Measurements from ENCODE around the gene MMEL1.
A peak's percentile ranks its signal among the peaks of the same experiment; 100 is the strongest.

Gene MMEL1

DNA sequence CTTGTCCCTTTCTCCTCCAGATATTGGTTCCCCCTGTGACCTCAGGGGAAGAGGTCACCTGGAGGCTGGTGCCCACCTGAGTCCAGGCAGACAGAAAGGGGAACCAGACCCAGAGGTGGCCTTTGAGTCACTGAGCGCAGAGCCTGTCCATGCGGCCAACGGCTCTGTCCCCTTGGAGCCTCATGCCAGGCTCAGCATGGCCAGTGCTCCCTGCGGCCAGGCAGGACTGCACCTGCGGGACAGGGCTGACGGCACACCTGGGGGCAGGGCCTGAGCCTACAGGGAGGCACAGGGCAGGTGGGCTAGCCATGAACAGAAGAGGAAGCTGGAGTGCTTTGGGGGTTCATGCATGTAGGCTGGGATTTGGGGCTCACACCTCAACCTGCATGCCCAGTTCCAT lies 74.0 kb downstream of the MMEL1 start:
- TF ChIP-seq, protein P1, sequence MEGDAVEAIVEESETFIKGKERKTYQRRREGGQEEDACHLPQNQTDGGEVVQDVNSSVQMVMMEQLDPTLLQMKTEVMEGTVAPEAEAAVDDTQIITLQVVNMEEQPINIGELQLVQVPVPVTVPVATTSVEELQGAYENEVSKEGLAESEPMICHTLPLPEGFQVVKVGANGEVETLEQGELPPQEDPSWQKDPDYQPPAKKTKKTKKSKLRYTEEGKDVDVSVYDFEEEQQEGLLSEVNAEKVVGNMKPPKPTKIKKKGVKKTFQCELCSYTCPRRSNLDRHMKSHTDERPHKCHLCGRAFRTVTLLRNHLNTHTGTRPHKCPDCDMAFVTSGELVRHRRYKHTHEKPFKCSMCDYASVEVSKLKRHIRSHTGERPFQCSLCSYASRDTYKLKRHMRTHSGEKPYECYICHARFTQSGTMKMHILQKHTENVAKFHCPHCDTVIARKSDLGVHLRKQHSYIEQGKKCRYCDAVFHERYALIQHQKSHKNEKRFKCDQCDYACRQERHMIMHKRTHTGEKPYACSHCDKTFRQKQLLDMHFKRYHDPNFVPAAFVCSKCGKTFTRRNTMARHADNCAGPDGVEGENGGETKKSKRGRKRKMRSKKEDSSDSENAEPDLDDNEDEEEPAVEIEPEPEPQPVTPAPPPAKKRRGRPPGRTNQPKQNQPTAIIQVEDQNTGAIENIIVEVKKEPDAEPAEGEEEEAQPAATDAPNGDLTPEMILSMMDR (conservative IDR thresholded peaks at IDR 0.05; ENCODE audit: low read depth, low read length) = no peak
- Histone ChIP-seq H3K4me3 (IDR thresholded peaks at IDR 0.05; ENCODE audit: insufficient read depth, low read depth, low read length) (no peak overlapping the region), H4K20me1 (ENCODE audit: insufficient read depth) (no peaks in the 10 kb centered on the region), H3K27ac (no peak overlapping the region), H3K36me3 (ENCODE audit: insufficient read depth) (no peaks in the 10 kb centered on the region), H3K9ac (no peak overlapping the region), H3K79me2 (ENCODE audit: insufficient read depth, low read depth) (no peaks in the 10 kb centered on the region), H3K27me3 (ENCODE audit: insufficient read depth, low read depth) (no peaks in the 10 kb centered on the region), H3K4me1 (ENCODE audit: low read depth, poor library complexity, severe bottlenecking) (peaks cover 10% of the 10 kb centered on the region), H2AFZ (ENCODE audit: low read depth) (no peak overlapping the region), H3K4me2 (no peak overlapping the region)

DNA sequence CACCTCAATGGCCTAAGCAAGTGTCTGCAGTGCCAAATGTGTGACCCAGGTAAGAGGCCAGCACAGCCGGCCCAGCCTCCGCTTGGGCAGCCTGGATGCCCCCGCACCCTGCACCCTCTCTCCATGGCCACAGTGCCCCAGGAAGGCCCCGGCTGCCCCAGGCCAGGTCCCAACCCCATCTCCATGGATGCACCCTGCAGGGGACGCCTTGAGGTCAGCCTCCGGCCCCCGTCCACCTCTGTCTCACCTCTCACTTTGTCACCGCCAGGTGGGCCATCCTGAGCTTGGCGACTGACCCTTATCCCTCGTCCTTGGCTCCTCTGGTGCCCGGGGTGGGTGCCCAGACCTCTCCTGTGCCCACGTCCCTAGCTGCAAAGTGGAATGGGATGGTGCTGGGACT lies 74.4 kb downstream of the MMEL1 start:
- Histone ChIP-seq H3K36me3 (ENCODE audit: insufficient read depth) (no peaks in the 10 kb centered on the region), H3K9ac (no peak overlapping the region), H2AFZ (ENCODE audit: low read depth) (no peak overlapping the region), H3K79me2 (ENCODE audit: insufficient read depth, low read depth) (no peaks in the 10 kb centered on the region), H3K27me3 (ENCODE audit: insufficient read depth, low read depth) (no peaks in the 10 kb centered on the region), H3K27ac (no peak overlapping the region), H3K4me2 (no peak overlapping the region), H3K4me3 (IDR thresholded peaks at IDR 0.05; ENCODE audit: insufficient read depth, low read depth, low read length) (no peak overlapping the region), H3K4me1 (ENCODE audit: low read depth, poor library complexity, severe bottlenecking) (peaks cover 10% of the 10 kb centered on the region), H4K20me1 (ENCODE audit: insufficient read depth) (no peaks in the 10 kb centered on the region)
- TF ChIP-seq, protein P1 (conservative IDR thresholded peaks at IDR 0.05; ENCODE audit: low read depth, low read length) = no peak

DNA sequence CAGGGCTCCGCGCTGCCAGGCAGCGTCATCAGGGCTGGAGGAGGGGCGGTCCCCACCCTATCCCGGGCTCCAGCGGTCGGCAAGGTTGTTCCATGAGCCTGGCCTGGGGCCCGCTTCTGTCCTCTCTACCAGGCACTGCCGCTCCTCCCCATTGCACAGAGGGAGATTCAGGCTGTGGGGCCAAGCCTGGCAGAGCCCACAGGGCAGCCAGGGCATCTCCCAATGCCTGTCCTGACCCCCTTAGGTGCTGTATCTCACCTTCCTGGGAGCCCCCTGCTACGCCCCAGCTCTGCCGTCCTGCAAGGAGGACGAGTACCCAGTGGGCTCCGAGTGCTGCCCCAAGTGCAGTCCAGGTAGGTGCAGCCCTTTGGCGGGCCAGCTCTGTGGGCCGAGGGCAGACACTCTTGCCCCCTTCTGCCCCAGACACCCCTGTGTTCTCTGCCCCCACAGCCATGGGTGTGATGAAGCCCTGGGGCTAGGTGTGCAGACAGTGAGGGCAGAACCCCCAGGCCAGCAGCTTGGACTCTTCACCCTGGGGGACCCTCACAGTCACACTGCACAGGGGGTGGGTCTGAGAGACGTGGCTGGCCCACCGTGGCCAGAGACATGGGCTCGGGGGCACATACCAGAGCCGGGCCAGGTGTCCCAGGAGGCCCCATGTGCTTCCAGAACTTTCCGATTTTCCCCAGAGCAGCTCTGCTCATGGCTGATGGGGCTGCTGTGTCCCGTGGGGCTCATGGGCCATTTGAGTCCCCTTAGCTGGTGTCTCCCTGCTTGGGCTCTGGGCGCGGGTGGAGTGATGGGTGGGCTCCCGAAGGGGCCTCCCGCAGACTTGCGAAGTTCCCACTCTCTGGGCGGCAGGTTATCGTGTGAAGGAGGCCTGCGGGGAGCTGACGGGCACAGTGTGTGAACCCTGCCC lies 75.1 kb downstream of the MMEL1 start:
- no peaks in the 10 kb centered on the region for H3K79me2 ChIP-seq (ENCODE audit: insufficient read depth, low read depth)
- H3K4me1 ChIP-seq (ENCODE audit: low read depth, poor library complexity, severe bottlenecking) = peaks cover 10% of the 10 kb centered on the region
- no peak overlapping the region for H3K27ac ChIP-seq
- no peaks in the 10 kb centered on the region for H3K27me3 ChIP-seq (ENCODE audit: insufficient read depth, low read depth)
- H2AFZ ChIP-seq (ENCODE audit: low read depth) = no peak overlapping the region
- peak overlapping the region; percentile 83 for H3K4me2 ChIP-seq
- H3K36me3 ChIP-seq (ENCODE audit: insufficient read depth) = no peaks in the 10 kb centered on the region
- TF ChIP-seq, protein P1 (conservative IDR thresholded peaks at IDR 0.05; ENCODE audit: low read depth, low read length) = no peak
- no peaks in the 10 kb centered on the region for H4K20me1 ChIP-seq (ENCODE audit: insufficient read depth)
- no peak overlapping the region for H3K4me3 ChIP-seq (IDR thresholded peaks at IDR 0.05; ENCODE audit: insufficient read depth, low read depth, low read length)
- no peak overlapping the region for H3K9ac ChIP-seq

DNA sequence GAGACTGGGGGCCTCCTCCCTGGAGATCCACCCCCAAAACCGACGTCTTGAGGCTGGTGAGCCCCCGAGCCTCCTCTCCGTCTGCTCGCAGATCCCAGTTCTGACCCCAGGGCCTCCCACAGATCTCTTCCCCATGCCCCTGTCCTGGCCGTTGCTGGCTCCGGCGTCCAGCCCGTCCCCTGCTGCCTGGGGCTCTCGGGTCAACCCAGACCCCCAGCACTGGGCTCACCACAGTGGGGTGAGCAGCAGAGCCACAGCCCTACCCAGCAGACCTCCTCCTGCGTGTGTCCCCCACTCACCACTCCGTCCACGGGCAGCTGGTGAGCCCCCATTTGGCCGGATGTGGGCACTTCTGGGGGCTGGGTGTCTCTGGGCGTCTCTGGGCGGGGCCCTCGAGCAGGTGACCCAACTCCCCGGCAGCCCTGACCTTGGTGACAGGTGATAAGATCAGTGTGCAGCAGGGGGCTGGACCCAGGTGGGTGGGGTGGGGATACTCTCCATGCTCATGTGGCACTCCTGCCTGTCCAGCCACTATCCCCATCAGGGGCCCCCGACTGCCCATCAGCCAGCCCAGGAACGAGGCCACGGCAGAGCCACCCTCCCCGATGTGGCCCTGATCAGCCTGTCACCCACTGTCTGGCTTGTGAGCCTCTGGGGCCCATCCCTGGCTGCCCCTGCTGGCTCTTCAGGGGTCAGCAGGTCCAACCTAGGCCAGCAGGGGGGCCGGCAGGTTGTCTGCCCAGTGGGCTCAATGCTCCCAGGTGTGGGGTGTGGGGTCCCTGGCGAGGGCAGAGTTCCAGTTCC lies 75.9 kb downstream of the MMEL1 start:
- no peaks in the 10 kb centered on the region for H3K27me3 ChIP-seq (ENCODE audit: insufficient read depth, low read depth)
- peak overlapping the region; percentile 80 for H3K27ac ChIP-seq
- peak overlapping the region; percentile 83 for H3K4me2 ChIP-seq
- no peaks in the 10 kb centered on the region for H4K20me1 ChIP-seq (ENCODE audit: insufficient read depth)
- H3K4me1 ChIP-seq (ENCODE audit: low read depth, poor library complexity, severe bottlenecking) = peaks cover 10% of the 10 kb centered on the region
- H3K79me2 ChIP-seq (ENCODE audit: insufficient read depth, low read depth) = no peaks in the 10 kb centered on the region
- H3K9ac ChIP-seq = peak overlapping the region; percentile 92
- TF ChIP-seq, protein P1 (conservative IDR thresholded peaks at IDR 0.05; ENCODE audit: low read depth, low read length) = no peak
- peak overlapping the region; percentile 89 for H3K4me3 ChIP-seq (IDR thresholded peaks at IDR 0.05; ENCODE audit: insufficient read depth, low read depth, low read length)
- no peaks in the 10 kb centered on the region for H3K36me3 ChIP-seq (ENCODE audit: insufficient read depth)
- H2AFZ ChIP-seq (ENCODE audit: low read depth) = peak overlapping the region; percentile 88
